Measurements from ENCODE around the gene PIK3R1.

- TF ChIP-seq RELA (IDR thresholded peaks at IDR 0.05; ENCODE audit: borderline replicate concordance, partially characterized antibody) (no peak), BRCA1 (IDR thresholded peaks at IDR 0.05; ENCODE audit: low read depth, low read length) (no peak), POLR2AphosphoS2 (IDR thresholded peaks at IDR 0.05; ENCODE audit: low read depth, low read length) (no peak), SMC3 (IDR thresholded peaks at IDR 0.05; ENCODE audit: borderline replicate concordance, low read length) (no peak)
Observed at GRCh38 chr5:68190619-68191018, 24.9 kb upstream of the PIK3R1 start.

Measured in GM12878 (cell line).